Breast epithelium (tissue), 3 donors: Measurements from ENCODE around the gene GPR157.

Source experiments
- CTCF ChIP-seq, 3 donors: fragments of 450-650 bp; IDR thresholded peaks; one replicate each; pipeline ENCODE4 v1.5.1; 2016 to 2017; ENCODE audit warnings: antibody characterized with exemption in 3 of 3, mild to moderate bottlenecking in 3 of 3, moderate library complexity in 3 of 3
- POLR2AphosphoS5 ChIP-seq, 3 donors: sonication (generic); formaldehyde crosslinking; IDR thresholded peaks; one replicate each; pipeline ENCODE4 v1.6.1; 2017; ENCODE audit warnings: antibody characterized with exemption in 3 of 3

- TF ChIP-seq CTCF (IDR thresholded peaks at IDR 0.05), result no peak
- no peak for TF ChIP-seq POLR2AphosphoS5 (IDR thresholded peaks at IDR 0.05)
These were observed 35.8 kb downstream of the GPR157 start for GRCh38 chr1:9093091-9093490.
